RPMI7951 (cell line): ENCODE measurements around the gene ZC3H7B. TPM values are rescaled to one million over a fixed set of nuclear protein-coding genes. Genes with fewer than 3 reads are reported as not detected.

Experiments
- DNase-seq: peaks from one replicate; pipeline ENCODE4 v3.0.0-alpha.2; 2012; ENCODE audit warnings: low read depth
- total RNA-seq: library from RNA; depleted of rRNA; stranded (reverse); fragments of >200 nt; shearing (Covaris generic); gene quantifications from 2 replicates; pipeline ENCODE4 v1.2.3, GENCODE V29; 2014

ZC3H7B gene
- total RNA-seq, 1 experiment from 2014 or later, result 19.6 TPM

DNA sequence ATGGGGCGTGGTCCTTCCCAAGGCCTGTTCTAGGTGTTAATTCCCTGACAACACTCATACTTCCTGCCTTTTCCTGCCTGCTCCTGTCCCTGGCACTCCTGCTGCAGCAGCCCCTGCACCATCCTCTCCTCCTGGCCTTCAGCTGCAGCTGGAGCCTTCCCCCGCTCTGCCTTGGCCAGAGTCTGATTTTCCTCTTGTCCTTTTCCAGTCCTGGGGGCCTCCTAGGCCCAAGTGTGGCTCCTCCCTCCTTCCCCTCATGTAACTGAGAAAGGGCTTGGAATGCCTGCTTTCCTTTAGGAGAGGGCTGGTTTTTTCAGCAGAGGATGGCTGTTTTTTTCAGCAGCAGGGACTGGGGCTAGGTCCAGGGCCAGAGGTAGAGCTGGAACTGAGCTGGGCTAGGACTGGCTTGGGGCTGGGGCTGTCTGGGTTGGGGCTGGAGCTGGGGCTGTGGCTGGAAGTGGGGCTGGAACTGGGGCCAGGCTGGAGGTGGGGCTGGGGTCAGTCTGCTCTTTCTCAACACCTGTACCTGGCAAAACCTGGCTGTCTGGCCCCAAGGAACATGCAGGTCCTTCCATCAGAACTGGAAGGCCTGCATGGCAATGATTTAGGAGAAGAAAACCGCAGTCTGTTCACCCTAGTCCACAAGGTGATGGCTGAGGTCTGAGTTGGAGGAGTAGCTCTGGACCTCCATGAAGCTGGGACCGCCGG, 23.6 kb downstream of the ZC3H7B start:
- DNase-seq, result no peak

DNA sequence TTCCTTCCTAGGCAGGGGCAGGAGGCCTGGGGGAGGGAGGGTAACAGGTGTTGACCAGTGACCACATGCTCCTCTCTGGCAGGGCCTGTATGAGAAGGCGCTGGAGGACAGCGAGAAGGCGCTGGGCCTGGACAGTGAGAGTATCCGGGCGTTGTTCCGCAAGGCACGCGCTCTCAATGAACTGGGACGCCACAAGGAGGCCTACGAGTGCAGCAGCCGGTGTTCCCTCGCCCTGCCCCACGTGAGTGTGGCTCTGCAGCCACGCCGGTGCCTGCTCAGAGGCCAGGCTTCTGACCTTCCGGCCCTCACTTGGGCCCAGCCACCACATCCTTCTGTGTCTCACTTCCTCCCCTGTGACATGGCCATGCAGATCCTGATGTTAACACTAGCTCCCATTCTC, 25.8 kb downstream of the ZC3H7B start:
- DNase-seq, result no peak

DNA sequence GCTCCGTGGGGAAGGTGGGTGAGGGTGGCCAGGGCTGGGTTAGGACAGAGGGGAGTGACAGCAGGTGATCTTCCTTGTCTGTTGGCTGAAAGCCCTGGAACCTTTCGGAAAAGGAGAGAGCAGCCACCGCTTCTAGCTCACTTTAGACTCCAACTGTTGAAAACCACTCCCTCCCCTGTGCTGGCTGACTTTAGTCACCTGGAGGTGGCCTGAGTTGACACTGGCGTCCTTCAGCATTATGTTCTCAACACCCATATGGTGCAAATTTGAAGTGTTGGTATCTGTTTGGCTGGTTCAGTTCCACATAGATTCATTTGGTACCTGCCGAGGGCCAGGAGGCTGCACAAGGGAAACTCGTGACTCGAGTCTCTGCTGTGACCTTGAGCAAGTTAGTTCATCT, 28.8 kb downstream of the ZC3H7B start:
- DNase-seq, result no peak

DNA sequence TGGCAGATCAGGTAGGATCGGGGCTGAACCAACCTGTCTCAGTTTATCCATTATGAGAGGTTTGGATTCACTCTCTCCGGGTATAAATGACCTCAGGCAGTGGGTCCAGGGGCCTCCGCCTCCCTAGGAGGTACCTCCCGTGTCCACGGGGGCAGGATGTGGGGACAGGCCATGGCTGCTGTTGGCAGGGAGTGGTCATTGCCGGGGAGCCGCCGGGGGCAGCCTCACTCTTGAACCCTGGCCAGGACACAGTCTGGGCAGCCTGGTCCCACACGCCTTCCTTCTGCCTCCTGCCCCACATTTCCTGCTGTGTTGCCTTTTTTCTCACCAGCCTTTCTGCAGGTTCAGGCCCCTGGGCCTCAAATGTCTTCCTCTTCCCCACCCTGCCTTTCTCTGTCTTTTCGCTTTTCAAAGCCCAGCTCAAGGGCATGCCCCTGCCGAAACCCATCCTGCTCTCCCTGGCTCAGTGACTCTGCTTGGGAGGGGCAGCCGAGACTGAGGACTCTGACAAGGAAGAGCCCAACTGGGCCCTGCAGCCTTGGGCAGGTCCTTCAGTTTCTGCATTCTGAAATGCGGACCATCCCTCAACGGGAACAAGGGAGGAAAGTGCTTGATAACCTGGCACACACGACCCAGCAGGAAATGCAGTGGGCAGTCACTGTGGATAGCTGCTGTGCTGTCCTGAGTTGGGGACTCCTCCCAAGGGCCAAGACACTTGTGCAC, 31.1 kb downstream of the ZC3H7B start:
- DNase-seq, result no peak

DNA sequence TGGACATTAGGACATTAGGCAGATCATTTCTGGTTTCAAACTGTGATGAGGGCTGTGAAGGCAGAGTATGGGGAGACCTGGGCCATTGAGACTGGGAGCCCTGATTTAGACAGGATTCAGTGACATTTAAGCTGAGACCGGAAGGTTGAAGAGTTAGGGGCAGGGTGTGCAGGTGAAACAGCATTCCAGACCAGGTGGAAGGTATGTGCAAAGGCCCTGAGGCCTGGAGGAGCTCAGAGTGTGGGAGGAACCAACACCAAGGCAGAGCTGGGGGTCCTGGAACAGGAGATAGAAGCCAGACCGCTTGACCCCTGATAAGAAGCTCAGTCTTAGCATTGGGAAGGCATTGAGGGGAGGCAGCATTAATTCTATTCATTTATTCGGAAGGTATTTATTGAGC, 32.5 kb downstream of the ZC3H7B start:
- DNase-seq, result no peak

DNA sequence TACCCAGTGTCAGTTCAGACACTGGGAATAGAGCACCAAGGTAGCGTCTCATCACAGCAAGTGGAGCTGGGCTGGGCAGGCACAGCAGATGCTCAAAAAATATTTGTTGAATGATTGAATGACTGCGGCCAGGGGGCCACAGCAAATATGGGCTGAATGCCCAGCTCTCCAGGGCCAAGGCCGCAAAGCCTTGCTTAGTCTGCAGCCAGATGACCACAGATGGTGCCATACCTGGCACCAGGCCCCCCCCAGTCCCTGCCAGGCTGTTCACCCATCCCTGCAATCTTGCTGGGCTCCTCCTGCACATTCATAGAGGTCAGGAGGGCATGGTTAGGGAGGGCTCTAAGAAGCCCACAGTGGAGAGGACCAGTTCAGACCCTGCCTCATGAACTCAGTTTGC, 32.9 kb downstream of the ZC3H7B start:
- no peak for DNase-seq

DNA sequence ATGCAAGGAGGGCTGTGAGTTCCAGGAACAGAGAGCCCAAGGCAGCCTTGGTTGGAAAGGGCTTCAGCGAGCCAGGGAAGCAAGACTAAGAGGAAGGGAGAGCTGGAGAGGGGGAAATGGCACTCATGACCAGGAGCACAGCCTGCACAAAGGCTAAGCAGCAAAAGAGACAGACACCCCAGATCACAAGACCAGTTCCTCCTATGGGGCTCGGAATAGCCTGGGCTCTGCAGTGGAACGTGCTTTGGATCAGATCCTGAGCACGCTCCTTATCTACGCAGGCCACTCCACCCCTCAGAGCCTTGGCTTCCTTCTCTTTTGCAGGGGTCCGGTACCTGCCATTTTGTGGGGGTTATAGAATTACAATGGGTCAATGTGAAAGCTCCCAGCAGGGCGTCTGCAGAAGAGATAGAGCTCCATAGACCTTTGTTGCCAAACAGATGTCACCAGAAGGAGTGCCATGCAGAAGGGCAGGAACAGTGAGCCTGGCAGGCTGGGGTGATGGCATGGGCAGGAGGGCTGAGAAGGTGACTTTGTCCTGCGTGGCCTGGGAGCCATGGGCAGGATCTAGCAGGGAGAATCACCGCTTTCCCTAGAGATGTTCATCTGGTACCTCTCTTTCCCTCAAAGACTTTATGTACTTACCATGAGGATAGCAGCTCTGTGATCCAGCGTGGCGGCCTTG, 33.8 kb downstream of the ZC3H7B start:
- no peak for DNase-seq

DNA sequence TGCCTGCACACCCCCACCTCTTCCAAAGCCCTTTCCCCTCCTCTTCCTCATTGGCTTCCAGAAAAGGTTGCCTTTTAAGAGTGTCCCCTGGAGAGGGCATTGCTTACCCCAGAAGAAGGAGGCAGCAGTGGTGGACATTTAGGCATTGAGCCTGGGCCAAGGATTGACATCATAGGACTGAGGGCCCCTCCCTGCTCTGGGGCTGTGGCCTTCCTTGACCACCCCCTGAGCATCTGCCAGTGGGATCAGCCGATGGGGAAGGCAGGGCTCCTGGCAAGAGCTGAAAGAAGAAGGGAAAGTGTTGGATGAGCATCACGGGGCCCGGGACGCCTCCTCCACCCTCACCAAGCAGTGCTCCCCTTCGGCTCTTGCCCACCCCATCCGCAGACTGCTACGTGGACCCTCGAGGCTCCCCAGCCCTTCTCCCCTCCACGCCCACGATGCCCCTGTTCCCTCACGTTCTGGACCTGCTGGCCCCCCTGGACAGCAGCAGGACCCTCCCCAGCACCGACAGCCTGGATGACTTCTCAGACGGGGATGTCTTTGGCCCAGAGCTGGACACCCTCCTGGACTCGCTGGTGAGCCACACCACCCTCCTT, 37.4 kb downstream of the ZC3H7B start:
- DNase-seq, result no peak

DNA sequence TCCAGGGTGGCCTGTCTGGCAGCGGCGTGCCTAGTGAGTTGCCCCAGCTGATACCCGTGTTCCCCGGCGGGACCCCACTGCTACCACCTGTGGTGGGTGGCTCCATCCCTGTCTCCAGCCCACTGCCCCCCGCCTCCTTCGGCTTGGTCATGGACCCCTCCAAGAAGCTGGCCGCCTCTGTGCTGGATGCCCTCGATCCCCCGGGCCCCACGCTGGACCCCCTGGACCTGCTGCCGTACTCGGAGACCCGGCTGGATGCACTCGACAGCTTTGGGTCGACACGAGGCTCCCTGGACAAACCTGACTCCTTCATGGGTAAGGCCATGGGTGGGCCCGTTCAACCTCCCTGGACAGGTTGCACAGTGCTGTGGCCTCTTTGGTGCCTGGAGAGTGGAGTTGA, 38.5 kb downstream of the ZC3H7B start:
- DNase-seq, result no peak

DNA sequence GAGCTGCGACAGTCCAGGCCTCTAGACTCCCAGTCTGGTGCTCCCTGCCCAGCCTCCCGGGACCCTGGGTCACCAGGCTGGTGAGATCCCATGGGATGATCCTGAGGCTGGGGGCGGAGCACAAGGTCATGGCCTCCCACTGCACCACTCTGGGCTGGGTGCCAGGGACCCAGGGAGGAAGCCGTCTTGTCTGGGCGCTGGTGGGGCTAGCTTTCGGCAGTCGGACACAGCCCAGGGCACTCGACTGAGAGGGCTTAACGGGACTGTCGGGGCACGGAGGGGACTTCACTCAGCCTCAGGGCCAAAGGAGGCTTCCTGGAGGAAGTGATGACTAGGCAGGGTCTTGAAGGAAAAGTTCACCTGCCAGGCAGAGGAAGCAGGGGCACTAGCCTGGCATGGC, 39.0 kb downstream of the ZC3H7B start:
- DNase-seq, result no peak

DNA sequence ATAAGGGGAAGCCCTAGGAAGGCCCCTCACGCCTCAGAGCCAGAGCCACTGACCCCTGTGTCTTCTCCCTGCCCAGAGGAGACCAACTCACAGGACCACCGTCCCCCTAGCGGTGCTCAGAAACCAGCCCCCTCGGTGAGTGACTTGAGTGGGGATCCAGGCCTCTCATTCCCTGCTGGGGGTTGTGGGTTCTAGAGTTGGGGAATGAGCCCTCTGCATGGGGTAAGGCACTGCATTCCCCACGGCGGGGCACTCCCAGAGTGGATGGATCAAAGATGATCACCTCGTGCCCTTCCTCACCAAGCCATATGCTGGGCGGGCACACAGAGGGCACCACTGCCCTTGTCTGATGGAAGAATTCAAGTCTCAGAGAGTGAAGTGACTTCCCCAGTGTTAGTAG, 39.7 kb downstream of the ZC3H7B start:
- DNase-seq, result no peak

DNA sequence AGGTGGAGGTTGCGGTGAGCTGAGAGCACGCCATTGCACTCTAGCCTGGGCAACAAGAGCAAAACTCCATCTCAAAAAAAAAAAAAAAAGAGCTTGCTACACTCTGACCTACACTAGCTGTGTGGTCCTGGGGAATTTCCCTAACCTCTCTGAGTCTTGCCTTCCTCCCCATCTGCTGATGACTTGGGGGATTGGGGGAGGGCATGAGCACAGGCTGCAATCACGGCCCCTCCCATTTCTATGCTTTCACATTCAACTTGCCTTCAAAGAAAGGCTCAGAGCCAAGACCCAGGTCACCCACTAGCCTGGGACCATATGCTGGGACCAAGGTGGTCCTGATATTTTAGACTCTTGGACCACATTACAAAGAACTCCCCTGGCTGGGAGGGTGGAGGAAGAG, 40.7 kb downstream of the ZC3H7B start:
- peak; percentile 9 for DNase-seq

DNA sequence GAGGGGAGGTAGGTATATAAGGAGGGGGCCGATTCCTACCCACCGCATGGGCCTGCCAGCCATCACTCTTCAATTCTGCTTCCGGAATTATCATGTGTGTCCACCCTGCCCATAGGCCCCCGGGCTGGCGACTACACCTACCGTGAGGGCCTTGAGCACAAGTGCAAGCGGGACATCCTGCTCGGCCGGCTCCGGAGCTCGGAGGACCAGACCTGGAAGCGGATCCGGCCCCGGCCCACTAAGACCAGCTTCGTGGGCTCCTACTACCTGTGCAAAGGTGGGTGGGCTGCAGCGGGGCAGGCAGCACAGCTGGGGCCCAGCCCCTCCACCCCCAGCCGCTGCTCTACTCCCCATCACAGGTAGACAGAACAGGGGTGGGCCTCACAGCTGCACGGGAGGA, 42.0 kb downstream of the ZC3H7B start:
- DNase-seq, result no peak

DNA sequence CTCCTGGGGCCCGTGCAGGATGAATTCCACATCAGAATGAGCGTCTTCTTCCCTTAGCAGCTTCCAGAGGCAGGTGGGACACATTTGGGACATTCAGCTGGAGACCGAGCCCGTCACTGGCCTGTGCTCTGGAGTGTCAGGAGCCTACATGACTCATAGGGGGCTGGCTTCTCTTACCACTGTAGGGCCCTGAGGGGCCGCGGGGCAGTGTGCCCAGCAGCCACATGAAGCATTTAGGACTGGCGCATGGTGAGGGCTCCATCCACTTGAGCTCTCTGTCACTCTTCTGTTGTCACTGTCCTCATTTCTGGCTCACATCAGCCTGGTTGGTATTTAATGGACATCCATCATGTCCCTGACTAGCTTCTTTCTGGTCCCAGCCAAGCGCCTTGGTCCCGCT, 42.4 kb downstream of the ZC3H7B start:
- peak; percentile 14 for DNase-seq

DNA sequence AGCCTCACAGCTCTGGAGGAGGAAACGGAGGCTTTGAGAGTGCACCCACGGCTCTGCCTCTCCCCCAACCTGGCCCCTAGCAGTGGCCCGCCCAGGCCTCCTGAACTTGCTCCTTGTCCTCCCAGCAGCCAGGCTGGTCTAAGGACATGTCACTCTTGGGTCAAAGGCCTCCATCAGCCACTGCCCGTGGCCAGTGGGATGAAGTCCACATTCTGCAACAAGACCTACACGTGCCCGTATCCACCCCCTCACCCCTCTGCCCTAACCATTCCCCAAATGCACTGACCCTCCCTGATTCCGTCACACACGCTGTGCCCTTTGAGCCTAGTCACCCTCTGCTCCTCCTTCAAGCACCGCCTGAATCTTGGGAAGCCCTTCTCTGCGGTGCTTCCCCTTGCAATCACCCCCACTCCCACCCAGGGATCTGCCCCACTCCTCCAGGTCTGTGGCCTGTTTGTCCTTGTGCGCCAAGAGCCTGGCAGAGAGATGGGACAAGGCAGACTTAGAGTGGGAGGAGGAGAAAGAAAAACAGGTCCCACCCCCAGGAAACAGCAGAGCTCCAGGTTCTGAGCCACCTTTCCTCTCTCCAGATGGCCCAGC, 43.0 kb downstream of the ZC3H7B start:
- no peak for DNase-seq

DNA sequence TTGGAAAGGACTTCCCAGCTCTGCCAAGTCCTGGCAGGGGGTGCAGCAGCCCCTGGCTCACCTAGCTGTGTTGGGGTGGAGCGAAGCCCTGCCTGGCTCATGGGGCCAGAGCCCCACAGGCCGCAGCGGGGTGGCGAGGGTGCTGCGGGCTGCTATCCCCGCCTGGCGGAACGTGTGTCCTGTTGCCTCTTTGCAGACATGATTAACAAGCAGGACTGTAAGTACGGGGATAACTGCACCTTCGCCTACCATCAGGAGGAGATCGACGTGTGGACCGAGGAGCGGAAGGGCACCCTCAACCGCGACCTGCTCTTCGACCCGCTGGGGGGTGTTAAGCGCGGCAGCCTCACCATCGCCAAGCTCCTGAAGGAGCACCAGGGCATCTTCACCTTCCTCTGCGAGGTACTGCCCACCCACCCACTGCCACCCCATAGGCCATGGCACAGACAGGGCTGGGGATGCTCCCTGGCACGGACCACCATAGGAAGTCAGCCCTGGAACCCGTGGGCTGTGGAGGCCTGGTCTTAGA, 44.5 kb downstream of the ZC3H7B start:
- no peak for DNase-seq

DNA sequence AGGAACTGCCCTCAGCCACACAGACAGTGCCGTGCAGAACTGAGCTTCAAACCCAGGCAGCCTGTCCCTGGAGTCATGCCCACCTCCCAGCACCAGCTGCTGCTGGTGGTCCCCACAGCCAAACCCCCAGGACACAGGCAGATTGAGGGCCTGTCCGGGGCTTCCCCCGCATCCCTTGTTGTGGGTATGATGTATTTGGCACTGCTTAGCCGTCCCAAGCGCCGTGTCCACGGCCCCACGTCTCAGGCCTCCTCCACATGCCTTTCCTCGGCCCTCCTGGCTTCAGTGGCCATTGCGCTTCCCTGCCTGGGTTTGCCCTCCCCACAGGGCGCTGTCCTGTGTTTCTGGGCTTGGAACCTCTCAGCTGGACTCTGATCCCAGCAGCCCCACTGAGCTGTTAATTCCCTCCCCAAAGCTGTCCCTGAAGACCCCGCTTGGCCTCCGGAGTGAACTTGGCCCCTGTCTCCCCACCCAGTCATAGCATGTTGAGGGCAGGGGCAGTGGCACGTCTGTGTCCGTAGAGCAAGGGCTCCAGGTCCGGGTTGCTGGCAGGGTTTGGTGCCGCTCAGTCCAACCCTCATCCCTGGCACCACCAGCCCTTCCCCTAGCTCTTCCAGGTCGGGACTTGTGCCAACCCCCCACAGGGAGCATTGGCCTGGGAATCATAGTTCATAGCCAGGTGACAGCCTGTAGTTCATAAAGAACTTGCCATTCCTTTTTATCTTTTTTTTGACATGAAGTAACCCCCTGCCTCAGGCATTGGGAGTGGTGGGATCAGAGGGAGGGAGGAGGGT, 45.9 kb downstream of the ZC3H7B start:
- no peak for DNase-seq

DNA sequence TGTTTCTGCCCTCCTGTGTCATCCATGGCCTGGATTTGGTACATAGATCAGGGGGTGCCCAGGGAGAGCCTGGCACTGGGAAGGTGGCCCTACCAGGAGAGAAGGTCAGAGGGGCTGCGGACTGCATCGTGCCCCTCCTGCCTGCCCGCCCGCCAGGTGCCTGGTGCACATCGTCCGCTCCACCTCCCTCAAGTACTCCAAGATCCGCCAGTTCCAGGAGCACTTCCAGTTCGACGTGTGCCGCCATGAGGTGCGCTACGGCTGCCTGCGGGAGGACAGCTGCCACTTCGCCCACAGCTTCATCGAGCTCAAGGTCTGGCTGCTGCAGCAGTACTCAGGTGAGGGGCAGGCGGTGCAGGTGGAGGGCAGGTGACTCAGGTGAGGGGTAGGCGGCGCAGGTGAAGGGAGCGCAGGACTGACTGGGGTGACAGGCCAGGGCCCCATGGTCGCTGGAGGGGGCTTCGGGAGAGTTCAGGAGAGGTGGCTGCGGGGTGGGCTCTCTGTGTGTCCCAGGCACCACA, 47.7 kb downstream of the ZC3H7B start:
- DNase-seq, result no peak

DNA sequence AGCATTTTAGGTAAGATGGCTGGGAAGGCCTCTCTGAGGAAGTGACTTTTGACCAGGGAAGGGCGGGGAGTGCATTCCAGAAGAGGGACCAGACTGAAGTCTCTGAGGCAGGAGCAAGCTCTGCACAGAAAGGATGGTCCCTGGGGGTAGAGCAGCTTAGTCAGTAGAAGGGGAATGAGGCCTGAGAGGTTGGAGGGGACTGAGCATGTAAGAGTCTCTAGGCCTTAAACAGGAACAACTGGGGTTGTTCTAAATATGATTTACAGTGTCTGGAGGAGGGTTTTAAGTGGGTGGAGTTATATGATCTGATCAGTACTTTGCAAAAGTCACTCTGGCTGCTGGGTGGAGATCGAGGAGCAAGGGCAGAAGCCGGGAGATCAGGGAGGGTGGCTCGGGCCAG, 48.8 kb downstream of the ZC3H7B start:
- no peak for DNase-seq

DNA sequence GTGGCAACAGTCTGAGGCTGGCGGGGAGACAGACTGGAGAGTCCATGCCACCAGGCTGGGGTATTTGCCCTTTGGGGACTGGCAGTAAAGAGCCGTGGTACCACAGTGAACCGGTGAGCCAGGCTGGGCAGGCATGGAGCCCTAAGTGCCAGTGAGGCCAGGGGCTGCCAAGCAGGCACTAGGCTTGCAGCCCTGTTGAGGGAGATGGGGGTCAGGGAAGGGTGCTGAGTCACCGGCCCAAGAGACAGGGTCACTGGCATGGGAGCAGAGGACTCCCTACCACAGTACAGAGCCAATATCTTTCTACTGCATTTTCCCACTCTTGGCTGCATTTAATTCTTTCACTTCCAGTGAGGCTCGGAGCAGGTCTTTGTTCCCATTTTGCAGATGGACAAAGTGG, 49.7 kb downstream of the ZC3H7B start:
- no peak for DNase-seq

DNA sequence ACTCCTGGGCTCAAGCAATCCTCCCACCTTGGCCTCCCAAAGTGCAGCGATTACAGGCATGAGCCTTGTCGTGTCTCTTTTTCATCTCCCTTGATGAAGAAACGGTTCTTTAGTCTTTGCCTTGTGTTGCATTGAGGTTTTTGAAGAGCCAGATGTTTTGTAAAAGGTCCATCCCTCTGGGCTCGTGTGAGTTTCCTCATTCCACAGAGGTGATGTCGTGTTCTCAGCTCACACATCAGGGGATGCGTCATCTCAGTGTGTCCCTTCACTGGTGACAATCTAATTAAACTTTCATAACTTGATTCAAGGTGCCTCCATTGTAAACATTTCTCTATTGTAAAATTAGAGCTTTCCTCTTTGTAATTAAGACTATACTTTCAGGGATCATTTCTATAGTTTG, 50.7 kb downstream of the ZC3H7B start:
- DNase-seq, result peak; percentile 19
